Esophagus squamous epithelium (tissue), 5 donors: ENCODE results near the gene PHACTR1. TPM values are rescaled to one million over a fixed set of nuclear protein-coding genes. Genes with fewer than 3 reads are reported as not detected.

ENCODE experiments used
- DNase-seq: peaks from one replicate; lab custom pipeline; 2025; lab: John Stamatoyannopoulos, UW
- H3K27ac ChIP-seq, 4 donors: fragments of 200-600 bp; sonication (generic); one replicate each; pipeline ENCODE4 v1.5.1; 2016 to 2019; ENCODE audit warnings: mild to moderate bottlenecking in 1 of 4
- H3K27me3 ChIP-seq, 4 donors: fragments of 200-600 bp; sonication (generic); 1 replicate in 3 of 4; 2 replicates in 1 of 4; pipeline versions ENCODE4 v1.5.1 to v1.6.0; 2017 to 2021; ENCODE audit warnings: antibody characterized with exemption in 1 of 4
- H3K36me3 ChIP-seq, 3 donors: fragments of 200-600 bp; sonication (generic); one replicate each; pipeline ENCODE4 v1.5.1; 2016 to 2019
- H3K4me1 ChIP-seq, 3 donors: fragments of 200-600 bp; sonication (generic); one replicate each; pipeline ENCODE4 v1.5.1; 2017 to 2019
- H3K4me3 ChIP-seq, 4 donors: fragments of 200-600 bp; sonication (generic); 1 replicate in 3 of 4; 2 replicates in 1 of 4; pipeline ENCODE4 v1.5.1; 2016 to 2019; ENCODE audit warnings: mild to moderate bottlenecking in 2 of 4, moderate library complexity in 1 of 4
- H3K9me3 ChIP-seq, 3 donors: fragments of 200-600 bp; sonication (generic); one replicate each; pipeline ENCODE4 v1.5.1; 2016 to 2019
- POLR2A ChIP-seq, 4 donors: fragments of 450-650 bp; IDR thresholded peaks; one replicate each; pipeline ENCODE4 v1.6.1; 2017; ENCODE audit warnings: antibody characterized with exemption in 4 of 4, mild to moderate bottlenecking in 4 of 4, moderate library complexity in 3 of 4
- WGBS, 2 donors: methylation state at CpG; one replicate each; pipeline ENCODE4 v1.1.5; 2018; 5-methylcytosine and 5-hydroxymethylcytosine counted together
- intact Hi-C: fragments of 100-400 bp; cut with DNase I; formaldehyde crosslinking; loops from one replicate; pipeline ENCODE4 v1.15.0; 2022
- total RNA-seq, 4 donors: library from RNA; depleted of rRNA; stranded (reverse); fragments of >200 nt; gene quantifications; one replicate each; pipeline ENCODE4 v1.1.0, GENCODE V29; 2016
- TF ChIP-seq, protein P1 (sequence below), 6 experiments: fragments of 450-650 bp in 4 of 6; fragments of 200-600 bp in 2 of 6; sonication (generic) in 2 of 6; IDR thresholded peaks; one replicate each; pipeline ENCODE4 v1.5.1; 2016 to 2019; ENCODE audit warnings: antibody characterized with exemption in 6 of 6, mild to moderate bottlenecking in 4 of 6, moderate library complexity in 4 of 6
- donor health status: DM: yes; HTN: yes; CAD: no.

PHACTR1 gene
- total RNA-seq, 4 donors from 2014 or later = 1.5 to 7.2 (median 4.5) TPM

DNA sequence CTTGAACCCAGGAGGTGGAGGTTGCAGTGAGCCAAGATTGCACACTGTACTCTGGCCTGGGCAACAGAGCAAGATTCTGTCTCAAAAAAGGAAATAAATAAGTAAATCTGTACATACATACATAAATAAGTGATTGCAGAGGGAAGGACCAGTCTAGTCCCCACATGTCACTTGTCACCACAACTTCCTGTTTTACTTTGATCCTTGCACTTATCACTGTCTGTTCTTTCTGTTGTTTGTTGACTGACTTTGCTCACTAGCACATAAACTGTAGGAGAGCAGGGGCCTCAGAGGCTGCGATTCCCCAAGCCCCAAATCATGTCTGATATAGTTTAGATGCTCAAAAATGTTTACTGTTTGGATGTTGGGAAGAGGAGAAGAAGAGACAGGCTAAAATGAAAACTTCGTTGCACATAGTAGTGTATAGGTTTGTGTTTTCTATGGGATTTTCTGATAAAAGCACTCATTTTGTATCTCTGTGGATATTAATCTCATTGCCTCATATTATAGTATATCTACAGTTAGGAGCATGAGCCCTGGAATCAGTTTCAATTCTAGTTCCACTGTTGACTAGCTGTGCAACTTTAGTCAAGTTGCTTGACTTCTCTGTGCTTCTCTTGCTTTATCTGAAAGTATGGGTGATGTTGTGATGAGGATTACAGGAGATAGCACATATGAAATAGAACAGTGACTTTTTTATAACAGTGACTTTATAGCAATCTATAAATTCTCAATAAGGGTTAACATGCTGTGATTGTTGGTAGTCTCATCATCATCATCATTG, 446.8 kb downstream of the PHACTR1 start:
- 69 to 92% methylated on average over 2 of the region's 2 CpGs for WGBS, 2 donors
- no peak overlapping the region for H3K4me3 ChIP-seq
- TF ChIP-seq, protein P1, sequence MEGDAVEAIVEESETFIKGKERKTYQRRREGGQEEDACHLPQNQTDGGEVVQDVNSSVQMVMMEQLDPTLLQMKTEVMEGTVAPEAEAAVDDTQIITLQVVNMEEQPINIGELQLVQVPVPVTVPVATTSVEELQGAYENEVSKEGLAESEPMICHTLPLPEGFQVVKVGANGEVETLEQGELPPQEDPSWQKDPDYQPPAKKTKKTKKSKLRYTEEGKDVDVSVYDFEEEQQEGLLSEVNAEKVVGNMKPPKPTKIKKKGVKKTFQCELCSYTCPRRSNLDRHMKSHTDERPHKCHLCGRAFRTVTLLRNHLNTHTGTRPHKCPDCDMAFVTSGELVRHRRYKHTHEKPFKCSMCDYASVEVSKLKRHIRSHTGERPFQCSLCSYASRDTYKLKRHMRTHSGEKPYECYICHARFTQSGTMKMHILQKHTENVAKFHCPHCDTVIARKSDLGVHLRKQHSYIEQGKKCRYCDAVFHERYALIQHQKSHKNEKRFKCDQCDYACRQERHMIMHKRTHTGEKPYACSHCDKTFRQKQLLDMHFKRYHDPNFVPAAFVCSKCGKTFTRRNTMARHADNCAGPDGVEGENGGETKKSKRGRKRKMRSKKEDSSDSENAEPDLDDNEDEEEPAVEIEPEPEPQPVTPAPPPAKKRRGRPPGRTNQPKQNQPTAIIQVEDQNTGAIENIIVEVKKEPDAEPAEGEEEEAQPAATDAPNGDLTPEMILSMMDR (IDR thresholded peaks at IDR 0.05) = no peak
- no peak for TF ChIP-seq POLR2A (IDR thresholded peaks at IDR 0.05)
- H3K4me1 ChIP-seq = no peaks in the 10 kb centered on the region
- H3K9me3 ChIP-seq = no peaks in the 10 kb centered on the region
- H3K27me3 ChIP-seq = no peaks in the 10 kb centered on the region
- no peak for DNase-seq
- intact Hi-C loops = no loop called here
- H3K36me3 ChIP-seq = no peaks in the 10 kb centered on the region
- H3K27ac ChIP-seq = no peak overlapping the region

DNA sequence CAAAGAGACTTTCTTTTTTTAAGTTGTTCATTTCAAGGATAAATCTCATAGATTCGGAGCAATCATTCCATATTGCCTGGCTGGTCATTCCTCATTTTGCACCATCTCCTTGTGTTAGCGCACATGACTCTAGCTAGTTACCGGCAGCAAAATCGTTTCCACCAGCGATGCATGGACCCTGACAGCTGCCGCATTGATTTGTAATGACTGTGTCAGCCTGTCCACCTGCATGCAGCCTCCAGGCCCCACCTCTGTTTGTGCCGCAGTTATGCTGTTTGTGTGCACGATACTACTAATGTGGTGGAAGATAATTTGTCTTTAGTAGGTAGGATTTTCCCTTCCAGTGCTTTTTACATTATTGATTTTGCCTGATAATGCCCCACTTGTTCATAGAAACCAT, 447.7 kb downstream of the PHACTR1 start:
- DNase-seq = no peak
- intact Hi-C loops = no loop called here
- TF ChIP-seq POLR2A (IDR thresholded peaks at IDR 0.05) = no peak
- TF ChIP-seq, protein P1 (IDR thresholded peaks at IDR 0.05) = no peak

DNA sequence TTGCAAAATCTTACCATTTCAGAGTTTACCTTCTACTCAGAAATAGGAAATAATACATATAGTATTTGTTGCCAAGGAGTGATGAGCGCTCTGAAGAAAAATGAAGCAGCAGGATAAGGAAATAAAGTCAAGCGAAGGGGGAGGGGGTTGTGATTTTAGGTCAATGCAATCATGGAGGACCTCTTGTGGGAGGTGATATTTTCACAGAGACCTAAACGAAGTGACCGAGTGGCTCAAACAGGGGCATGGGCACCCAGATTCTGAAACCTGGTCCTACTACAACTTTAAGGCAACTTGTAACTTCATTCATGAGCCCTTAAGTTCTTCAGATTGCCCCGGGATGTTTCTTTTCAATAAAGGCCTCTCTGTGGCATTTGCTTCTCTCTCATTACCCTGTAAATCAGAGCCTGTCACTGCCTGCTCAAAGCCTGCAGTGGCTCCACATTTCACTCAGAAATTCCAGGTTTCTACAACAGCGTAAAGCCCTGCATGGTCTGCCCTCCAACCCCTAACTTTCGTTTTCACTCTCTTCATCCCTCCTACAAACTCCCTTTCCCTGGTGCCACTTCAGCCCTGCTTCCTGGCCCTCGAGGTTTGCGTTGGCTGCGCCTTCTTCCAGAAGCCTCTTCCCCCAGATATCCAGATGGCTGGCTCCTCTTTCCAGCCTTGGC, 449.1 kb downstream of the PHACTR1 start:
- DNase-seq = no peak
- intact Hi-C loops = no loop called here
- no peak for TF ChIP-seq POLR2A (IDR thresholded peaks at IDR 0.05)
- TF ChIP-seq, protein P1 (IDR thresholded peaks at IDR 0.05) = no peak
- H3K9me3 ChIP-seq = no peaks in the 10 kb centered on the region
- WGBS, 2 donors = 65 to 73% methylated on average over 10 of the region's 10 CpGs
- H3K27me3 ChIP-seq = no peaks in the 10 kb centered on the region
- H3K27ac ChIP-seq = no peak overlapping the region
- H3K4me3 ChIP-seq = no peak overlapping the region
- no peaks in the 10 kb centered on the region for H3K36me3 ChIP-seq
- no peaks in the 10 kb centered on the region for H3K4me1 ChIP-seq

More for the DNA sequence above, 447.7 kb downstream of the PHACTR1 start:
- no peaks in the 10 kb centered on the region for H3K9me3 ChIP-seq
- H3K36me3 ChIP-seq = no peaks in the 10 kb centered on the region
- H3K27me3 ChIP-seq = no peaks in the 10 kb centered on the region
- no peak overlapping the region for H3K27ac ChIP-seq
- H3K4me3 ChIP-seq = no peak overlapping the region
- WGBS, 2 donors = 89 to 94% methylated on average over 8 of the region's 8 CpGs
- no peaks in the 10 kb centered on the region for H3K4me1 ChIP-seq

DNA sequence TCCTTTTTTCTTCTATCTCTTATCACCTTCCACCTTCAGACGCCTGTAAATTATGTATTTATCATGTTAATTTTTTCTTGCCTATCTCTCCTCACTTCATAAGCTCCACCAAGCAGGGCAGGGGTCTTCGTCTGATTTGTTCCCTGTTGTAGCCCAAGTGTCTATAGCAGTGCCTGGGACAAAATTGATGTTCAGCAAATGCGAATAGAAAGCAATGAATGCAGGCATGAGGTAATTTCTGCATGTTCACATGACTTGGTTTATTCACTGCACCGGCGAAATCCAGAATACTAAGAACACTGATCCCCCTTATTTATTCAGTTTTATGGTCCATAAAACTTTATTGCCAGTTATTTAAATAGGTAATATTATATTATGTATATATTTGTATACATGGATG, 449.7 kb downstream of the PHACTR1 start:
- DNase-seq = no peak
- TF ChIP-seq POLR2A (IDR thresholded peaks at IDR 0.05) = no peak
- TF ChIP-seq, protein P1 (IDR thresholded peaks at IDR 0.05) = no peak
- intact Hi-C loops = no loop called here
- WGBS, 2 donors = 81 to 85% methylated on average over 5 of the region's 5 CpGs
- H3K27ac ChIP-seq = no peak overlapping the region
- no peaks in the 10 kb centered on the region for H3K27me3 ChIP-seq
- H3K4me1 ChIP-seq = no peaks in the 10 kb centered on the region
- H3K4me3 ChIP-seq = no peak overlapping the region
- H3K9me3 ChIP-seq = no peaks in the 10 kb centered on the region
- no peaks in the 10 kb centered on the region for H3K36me3 ChIP-seq

DNA sequence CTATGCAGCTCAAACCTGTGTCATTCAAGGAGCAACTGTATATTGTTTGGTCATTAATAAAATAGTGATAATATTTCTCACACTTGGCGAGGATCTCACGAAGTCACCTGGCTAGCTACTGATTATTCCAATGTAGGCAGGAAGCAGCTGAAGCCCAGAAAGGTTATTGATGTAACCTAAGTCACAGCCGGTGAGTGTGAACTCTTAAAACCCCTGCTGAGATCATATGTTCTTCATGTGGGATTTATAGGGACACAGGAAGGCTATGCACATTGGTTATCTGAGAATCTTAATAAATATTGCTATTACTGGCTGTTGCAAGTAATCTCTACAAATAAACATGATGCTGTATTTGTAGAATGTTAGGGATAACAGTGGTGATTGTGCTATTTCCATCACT, 450.3 kb downstream of the PHACTR1 start:
- 61 to 68% methylated on average over 3 of the region's 3 CpGs for WGBS, 2 donors
- H3K36me3 ChIP-seq = no peaks in the 10 kb centered on the region

More for the DNA sequence above, 450.3 kb downstream of the PHACTR1 start:
- no peak overlapping the region for H3K27ac ChIP-seq
- no peaks in the 10 kb centered on the region for H3K9me3 ChIP-seq
- H3K4me1 ChIP-seq = no peaks in the 10 kb centered on the region
- no peak for DNase-seq
- intact Hi-C loops = no loop called here
- TF ChIP-seq, protein P1 (IDR thresholded peaks at IDR 0.05) = no peak
- no peak for TF ChIP-seq POLR2A (IDR thresholded peaks at IDR 0.05)
- H3K4me3 ChIP-seq = no peak overlapping the region
- no peaks in the 10 kb centered on the region for H3K27me3 ChIP-seq
